HG03139 (cell line): ENCODE results near the gene SPG7.

ENCODE experiments used
- ATAC-seq: cut with Tn5 transposase; IDR thresholded peaks from one replicate; pipeline ENCODE4 v1.9.1; 2021; ENCODE audit not compliant: unreplicated experiment

Gene SPG7

DNA sequence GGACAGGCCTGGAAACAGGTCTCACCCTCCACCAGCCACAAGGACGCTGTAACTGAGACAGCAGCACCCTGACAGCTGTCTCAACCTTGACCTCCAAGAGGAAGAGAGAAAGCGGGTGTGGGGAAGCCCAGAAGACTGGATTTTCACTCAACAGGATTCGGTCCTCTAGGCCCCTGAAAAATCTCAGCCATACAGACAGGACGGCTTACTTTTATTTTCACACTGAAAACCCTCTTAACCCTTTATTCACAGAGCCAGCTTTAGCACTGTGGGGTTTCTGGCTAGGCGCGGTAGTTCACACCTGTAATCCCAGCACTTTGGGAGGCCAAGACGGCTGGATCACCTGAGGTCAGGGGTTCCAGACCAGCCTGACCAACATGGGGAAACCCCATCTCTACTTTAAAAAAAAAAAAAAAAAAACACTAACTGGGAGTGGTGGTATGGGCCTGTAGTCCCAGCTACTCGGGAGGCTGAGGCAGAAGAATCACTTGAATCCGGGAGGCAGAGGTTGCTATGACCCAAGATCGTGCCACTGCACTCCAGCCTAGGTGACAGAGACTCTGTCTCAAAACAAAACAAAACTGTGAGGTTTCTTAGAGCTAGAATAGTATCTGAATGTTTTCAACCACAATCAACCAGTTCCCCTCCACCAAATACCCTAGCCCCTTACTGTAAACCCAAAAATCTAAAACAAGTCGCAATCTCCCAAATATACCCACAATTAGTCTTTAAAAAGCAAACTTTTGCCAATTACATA, 23.1 kb upstream of the SPG7 start:
- no peak for ATAC-seq

DNA sequence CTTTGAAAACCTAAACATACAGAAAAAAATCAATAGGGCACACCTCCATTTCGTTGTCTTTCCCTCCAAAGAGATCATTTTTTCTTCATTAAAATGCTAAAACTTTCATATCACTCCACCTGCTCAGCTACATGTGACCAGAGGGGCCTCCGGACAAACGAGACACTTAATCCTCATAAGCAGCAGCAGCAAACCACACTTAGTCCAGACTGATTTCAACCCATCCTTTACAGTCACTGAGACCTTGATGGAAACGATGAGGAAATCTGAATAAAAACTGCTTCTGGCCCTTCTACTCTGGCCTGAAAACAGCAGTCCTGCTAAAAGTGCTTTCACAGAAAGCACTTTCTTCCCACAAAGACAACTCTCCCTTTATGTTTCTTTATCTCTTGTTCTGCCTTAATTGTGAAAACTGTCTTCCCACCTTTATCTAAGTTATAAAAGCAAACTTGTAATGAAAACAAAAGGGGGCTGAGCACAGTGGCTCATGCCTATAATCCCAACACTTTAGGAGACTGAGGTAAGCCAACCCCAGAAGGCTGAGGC, 22.4 kb upstream of the SPG7 start:
- ATAC-seq = no peak

DNA sequence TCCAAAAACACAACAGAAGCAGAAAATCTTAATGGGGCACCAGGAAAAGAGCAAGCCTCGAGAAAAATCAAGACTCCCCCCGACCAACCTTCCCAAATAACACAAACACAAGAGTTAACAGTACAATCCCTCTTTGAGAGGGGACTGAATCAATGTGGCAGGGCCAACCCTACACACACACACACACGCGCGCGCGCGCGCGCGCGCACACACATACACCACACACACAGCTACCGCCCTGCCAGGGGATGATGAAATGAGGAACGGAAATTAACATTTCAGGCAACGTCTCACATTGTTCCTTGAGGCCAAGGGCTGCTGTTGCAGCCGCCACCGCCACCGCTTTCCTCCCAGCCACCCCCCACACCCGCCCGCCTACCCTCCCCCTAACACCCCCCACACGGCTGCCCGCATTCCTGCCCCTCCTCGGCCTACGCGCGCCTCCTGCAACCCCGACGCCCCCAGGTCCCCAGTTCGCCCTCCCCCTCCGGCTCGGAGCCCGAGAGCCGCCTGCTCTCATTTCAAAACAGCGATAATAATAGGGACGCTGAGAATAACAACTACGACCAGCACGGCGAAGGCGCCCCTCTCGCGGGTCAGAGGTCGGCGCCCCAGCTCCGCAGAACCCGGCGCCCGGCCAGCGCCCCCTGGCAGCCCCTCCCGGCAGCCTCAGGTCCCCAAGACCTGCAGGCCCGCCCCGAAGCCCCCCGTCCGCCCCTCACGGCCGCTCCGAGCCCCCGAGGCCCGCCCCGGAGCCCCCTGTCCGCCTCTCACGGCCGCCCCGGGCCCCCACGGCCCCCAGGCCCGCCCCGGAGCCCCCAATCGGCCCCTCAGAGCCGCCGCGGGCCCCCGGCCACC, 18.9 kb upstream of the SPG7 start:
- no peak for ATAC-seq

DNA sequence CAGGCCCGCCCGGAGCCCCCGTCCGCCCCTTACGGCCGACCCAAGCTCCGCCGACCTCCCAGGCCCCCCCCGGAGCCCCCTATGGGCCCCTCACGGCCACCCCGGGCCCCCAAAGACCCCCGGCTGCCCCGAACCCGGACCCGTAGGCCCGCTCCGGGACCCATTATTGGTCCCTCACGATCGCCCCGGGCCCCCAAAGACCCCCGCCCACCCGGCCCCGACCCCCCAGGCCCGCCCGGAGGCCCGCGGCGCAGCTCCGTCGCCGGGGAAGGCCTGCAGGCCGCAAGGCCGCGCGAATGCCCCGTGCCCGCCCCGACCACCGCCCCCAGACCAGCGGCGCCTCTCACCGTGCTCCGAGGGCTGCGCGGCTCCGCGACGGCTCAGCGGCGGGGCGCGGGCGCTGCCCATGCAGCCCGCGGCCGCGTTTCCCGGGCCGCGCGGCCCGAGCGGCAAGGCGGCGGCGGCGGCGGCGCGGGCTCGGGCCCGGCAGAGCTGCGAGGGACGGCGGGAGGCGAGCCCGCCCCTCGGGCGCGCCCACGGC, 18.2 kb upstream of the SPG7 start:
- ATAC-seq = no peak

DNA sequence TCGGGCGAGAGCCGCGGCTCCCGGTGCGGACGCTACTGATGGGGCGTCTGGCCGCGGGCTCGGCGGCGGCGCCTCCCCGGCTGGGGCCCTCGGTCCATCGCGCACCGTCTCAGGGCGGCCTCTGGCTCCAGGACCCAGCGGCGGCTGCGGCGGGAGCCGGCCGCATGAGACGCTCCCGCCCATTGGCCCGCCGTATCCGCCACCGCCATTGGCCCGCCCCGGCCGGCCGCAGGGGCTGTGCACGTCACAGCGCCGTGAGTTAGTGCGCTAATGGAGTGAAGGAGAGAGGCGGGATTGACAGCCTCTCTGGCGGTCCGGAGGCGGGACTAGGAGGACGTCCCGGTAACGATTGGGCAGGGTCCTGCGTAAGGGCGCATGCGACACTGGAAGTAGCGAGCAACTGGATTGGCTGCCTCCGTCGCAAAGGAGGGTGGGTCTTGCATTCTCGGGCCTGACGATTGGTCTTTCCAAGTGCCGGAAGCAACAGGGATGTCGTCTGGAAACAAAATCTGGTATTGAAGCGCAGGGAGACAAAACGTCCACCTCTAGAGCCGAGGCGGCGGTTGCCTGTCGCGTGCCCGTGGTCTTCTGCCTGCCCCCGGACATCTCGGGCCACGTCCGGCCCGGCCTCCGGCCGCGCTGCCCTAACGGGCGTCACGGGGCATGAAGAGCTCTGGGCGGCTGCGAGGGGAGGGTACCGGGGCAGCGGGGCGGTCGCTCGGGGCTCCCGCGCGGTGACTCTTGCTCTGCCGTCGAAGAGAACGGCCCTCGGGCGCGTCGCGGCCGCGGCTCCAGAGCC, 17.6 kb upstream of the SPG7 start, which contains the start of gene ANKRD11:
TSS of gene ANKRD11 (minus strand) at position 123 of the 799 bp plus-strand sequence. CDS start 173,542 bp downstream, outside the sequence.
- peak; percentile 82 for ATAC-seq

DNA sequence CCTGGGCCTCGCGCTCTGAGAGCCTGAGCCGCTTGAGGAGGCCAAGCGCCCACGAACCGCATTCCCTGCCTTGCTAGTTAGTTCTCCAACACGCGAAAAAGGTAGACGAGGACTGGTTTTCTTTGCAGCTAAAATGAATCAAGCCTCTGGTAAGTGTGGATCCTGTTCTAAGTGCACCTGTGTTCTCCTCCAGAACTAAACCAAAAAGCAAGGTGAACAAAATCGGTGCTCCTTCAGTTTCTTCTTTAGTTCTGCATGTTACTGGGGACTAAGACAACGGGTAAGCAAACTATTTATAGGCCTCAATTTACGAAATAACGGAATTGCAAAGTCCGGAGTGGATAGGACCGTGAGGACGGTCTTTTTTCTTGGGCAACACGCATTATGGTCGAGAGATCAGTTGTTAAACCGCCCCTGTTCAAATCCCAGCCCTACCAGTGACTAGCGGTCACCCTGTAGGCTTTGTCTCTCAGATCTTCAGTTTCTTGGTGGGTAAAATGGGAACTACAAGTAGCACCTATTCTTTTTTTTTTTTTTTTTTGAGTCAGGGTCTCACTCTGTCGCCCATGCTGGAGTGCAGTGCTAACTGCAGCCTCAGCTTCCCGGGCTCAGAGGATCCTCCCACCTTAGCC, 16.8 kb upstream of the SPG7 start:
- no peak for ATAC-seq

DNA sequence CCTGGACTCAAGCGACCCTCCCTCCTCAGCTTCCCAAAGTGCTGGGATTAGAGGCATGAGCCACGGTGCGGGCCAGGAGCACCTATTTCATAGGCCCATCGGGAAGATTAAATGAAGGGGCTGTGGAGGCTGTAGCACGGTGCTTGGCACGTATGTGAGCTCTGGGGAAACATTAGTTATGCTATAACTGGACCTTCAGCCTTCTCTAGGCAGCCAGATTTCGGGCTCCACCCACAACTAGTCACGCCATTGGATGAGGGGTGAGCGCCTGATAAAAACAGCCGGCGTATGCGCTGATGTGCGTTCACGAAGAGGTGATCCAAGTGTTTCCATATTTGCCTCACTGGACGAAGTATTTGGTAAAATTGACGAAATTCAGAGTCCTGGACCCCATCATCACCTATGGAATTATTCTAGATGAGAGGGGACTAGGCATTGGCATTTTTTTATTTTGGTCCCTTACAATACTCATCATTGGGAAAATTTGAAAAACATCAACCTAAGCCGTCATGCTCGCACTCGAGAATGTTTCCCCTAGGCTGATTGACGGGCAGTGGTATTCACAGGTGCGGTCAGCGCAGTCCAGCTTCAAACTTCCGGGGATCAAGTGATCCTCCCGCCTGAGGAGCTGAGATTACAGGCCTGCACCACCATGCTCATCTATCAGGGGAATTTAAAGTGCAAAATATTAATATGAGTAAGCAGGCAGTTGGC, 16.1 kb upstream of the SPG7 start:
- no peak for ATAC-seq

DNA sequence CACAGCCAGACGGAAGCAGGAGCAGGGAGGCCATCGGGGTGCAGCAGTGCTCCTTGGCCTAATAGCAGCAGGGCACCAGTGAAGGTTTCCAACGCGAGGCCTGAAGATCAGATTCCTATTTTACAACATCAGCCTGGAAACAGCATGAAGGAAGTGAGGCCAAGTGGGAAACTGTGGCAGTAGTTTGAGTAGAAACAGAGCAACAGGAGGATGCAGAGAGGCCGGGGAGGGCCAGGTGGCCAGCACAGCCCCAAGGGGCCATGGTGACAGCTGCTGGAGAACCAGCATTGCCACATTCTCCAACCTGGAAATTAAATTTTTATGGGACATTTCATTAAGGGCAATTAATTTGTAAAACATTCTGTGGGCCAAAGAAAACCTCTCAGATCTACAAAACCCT, 14.4 kb upstream of the SPG7 start:
- ATAC-seq = no peak

DNA sequence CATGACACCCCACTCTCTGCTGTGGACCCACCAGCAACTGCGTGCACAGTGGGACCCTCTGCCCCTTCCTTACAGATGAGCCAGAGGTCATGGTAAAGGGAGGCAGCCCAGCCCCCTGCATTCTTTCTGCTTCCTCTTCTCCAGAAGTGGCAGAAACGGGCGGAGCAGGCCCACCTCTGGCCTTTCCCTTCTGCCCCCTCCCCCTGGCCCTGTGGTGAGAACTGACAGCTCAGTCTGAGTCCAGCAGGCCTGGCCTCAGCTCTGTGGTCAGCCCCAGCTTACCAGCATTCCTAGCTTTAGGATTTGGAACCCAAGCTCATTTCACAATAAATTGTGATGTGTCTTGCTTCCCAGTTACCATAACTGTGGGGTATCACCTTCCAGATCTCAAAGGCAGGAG, 13.1 kb upstream of the SPG7 start:
- ATAC-seq = no peak

DNA sequence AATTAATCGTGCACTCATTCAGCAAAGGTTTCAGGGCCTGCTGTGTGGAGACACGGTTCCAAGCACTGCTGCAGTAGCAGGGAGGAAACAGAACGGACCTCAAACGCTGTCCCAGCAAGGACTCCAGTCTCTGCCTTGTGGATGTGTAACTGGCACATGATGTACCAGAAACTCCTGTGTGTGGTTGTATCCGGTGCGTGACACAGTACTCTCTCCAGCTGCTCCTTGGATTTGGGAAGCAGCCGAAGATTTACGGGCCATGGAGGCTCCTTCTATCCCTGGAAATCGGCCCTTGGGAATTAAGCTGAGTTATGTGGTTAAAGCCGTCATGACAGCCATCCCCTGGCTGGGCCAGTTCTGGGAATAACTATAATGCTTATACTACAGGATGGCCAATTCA, 9.4 kb upstream of the SPG7 start:
- no peak for ATAC-seq

DNA sequence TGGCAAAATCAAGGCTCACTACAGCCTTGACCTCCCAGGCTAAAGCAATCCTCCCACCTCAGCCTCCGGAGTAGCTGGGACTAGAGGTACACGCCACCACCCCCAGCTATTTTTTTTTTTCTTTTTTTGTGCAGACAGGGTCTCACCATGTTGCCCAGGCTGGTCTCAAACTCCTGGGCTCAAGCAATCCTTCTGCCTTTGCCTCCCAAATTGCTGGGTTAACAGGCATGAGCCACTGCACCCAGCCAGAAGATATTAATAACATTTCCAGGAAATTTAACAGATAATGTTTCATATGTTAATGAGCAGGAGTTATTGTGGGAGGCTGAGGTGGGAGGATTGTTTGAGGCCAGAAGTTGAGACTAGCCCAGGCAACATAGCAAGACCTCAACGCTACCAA, 8.4 kb upstream of the SPG7 start:
- no peak for ATAC-seq

DNA sequence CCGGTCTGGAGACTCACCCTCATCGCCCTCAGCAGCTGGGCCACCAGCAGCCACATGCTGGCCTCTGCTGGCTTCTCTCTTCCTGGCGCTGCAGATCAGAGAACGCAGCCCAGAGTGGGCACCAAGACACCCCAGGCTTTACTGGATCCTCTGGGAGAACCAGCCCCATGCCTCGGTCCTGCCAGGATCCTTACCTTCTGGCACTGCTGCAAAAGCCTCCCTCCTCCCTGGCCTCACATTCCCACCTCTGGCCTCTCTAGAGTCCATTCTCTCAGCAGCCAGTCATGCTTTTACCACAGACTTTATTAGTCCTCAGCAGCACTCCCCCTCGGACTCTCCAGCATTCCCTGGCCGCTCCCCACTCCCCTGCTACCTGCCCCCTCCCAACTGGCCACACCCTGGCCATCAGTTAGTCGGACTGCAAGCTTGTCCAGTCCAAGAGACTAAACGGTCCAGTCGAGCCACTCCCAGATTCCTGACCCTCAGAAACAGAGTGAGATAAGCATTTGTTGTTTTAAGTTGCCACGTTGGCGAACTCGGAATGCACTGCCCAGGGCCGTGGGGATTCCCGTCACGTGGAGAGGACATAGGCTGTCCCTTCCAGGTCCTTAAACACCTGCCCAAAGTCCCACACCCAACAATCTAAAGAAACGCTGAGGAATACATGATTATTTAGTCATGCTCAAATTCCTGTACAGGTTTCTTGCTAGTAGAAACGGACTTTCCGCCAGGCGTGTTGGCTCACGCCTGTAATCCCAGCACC, 5.9 kb upstream of the SPG7 start:
- ATAC-seq = no peak

DNA sequence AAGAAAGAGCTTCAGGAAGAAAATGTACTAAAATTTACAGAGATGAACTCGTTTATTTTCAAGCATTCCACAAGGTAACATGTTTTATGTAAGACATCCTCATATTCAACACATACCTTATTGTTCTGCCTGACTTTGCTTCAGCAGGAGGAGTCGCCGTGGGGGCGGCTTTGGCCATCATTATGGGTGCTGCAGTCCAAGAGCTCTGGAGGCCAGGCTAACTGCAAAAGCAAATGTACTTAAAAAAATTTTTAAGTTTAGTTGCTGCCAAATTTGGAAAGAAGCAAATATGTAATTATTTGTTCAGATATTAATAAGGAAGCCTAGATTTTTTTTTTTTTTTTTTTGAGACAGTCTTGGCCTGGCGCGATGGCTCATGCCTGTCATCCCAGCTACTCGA, 4.1 kb upstream of the SPG7 start:
- ATAC-seq = no peak

DNA sequence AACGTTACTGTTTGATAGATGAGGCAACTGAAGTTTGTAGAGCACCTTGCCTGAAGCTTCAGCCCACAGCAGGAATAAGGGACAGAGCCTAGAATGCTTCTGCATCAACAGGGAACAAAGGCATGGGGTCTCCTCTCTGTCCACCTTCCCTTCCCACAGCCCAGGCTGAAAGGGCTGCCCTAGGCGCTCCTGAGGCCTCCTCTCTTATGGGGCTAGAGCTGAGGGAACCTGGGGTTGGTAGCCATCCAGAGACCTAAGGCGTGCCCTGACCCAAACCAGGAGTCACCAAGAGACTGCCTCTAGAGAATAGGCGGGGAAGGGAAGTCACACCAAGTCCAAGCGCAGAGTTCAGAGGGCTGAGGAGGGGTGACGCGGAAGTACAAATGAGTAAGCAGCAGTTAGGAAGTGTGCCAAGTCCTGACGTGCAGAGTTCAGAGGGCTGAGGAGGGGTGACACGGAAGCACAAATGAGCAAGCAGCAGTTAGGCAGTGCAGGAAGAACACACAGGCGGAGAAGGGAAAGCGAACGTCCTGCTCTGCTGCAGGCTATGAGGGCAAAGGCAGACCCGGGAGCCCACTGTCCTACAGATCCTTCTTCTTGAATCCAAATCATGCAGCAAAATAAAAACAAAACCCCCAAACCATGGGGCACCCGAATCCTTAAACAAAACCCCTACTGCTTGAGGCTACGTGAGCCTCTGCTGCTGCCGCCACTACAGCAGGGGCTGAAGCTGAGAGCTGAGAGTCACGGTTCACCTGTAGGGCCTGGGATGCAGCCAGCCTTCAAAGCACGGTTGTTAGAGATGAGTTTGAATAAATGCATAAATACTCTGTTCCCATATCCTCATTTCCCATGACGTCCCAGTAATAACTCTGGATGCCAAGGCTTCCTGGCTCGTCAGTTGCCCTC, 2.7 kb upstream of the SPG7 start:
- peak; percentile 32 for ATAC-seq

DNA sequence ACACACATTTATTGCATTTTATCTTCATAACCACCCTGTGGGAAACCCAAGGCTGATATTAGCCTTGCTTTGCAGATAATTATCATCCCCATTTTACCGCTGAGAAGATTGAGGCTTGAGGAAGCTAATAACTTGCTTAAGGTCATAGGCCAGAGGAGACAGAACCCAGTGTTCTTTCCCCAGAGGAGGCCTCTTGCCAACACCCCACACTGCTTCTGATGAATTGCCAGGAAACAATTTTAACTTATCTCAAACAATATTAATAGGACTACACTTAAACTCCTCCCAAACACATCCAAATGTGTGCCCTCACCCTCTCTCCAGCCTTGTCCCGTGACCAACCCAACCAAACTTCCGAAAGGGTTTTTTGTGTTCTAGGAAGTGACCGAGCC, 2.1 kb upstream of the SPG7 start:
- ATAC-seq = no peak

DNA sequence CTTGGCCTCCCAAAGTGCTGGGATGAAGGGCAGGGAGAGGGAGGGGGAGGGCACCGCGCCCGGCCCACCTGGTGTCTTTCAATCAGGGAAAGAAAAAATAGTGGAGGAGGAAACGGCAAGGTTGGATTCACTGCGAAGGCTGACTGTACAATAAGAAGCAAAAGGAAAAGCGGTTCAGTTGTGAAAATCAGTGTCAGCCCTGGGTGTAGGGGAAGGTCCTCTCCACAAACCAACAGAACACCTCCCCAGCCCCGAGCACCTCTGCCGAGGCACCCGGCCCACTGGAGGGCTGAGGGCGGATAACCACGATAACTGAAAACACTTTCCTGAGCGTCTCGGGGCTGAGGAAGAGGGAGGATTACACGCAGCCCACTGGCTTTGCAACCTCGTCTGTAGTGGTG, 1.4 kb upstream of the SPG7 start:
- ATAC-seq = no peak

DNA sequence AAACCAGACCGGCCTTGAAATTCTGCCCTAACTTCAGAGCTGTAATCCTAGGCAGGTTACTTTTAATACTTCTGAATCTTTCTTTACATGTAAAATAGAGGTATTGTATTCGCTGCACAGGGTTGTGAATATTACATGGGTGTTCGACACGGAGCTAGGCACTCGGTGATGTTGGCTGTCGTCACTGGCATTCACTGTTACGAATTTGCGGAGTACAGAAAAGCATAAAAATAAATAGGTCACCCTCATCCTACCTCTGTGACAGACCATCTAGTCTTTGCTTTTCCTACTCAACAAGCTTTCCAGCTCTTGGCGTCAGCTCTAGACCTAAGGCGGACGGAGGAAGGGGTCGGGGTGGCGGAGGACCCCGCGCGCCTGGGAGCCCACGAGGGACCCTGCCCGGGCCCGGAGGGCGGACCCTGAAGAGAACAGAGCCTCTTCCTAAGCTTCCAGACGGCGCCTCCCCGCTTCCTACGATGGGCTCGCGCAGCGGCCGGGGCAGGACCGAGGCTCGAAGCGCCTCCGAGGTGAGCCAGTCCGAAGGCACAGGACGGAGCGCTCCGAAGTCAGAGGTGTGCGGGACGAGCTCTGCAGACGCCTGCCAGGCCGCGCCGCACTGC, 879 bp upstream of the SPG7 start:
- no peak for ATAC-seq

DNA sequence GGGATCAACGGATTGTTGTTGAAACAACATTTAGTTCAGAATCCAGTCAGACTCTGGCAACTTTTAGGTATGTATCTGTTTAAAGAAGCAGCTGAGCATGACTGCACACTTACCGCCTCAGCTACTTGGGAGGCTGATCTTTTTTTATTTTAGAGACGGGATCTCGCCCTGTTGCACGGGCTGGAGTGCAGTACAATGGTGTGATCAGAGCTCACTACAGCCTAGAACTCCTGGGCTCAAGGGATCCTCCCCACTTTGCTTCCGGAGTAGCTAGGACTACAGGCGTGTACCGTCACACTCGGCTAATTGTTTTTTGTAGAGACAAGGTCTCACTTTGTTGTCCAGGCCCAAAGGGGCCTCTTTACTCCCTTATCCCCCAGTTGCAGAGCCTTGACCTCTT, 2.3 kb downstream of the SPG7 start:
- ATAC-seq = no peak
